PFSK-1 (cell line): ENCODE measurements around the gene ZNF710.

Experiments
- POLR2AphosphoS5 ChIP-seq: IDR thresholded peaks from 2 replicates; pipeline ENCODE4 v1.6.1; 2012; ENCODE audit warnings: low read depth, mild to moderate bottlenecking, control low read depth, low read length, moderate library complexity
- TAF1 ChIP-seq: IDR thresholded peaks from 2 replicates; pipeline ENCODE4 v1.6.1; 2012; ENCODE audit warnings: low read length, control low read depth, borderline replicate concordance; ENCODE audit not compliant: insufficient read depth

DNA sequence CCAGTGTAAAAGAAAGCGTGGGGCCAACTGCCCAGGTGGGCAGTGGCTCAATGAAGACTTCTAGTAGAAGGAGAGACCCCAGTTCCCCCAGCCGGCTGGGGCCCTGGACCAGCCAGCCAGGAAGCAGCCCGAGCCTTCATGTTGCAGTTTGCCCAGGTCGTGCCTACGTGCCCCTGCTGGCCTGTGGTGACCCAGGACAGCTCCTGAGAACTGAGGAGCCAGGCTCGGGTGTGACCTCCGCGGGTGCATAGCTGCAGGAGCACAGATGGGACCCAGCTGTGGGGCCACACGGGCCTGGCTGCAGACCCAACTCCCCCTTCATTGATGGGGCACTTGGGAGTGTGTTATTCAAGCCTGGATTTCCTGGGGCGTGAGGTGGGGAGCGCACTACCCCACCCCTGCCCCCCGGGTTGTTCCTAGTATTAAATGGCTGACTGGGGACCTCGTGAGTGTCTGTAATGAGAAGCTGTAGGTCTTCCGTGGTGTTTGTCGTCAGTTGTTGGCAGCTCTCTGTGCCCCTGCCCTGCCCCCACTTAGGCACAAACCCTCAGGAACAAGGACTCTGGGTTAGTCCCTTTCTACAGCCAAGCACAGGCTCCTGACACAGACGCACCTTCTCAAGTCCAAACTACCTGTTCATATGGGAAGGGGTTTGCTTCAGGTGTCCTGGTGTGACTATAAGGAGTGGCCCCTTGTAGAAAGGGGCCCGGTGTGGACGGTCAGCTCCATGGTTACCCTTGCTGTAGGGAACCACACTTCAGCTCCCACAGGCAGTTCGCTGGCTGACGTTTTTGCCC, 62.0 kb downstream of the ZNF710 start:
- TF ChIP-seq POLR2AphosphoS5: no peak
- no peak for TF ChIP-seq TAF1
